Measurements from ENCODE around the gene PIP5K1B. TPM values are rescaled to one million over a fixed set of nuclear protein-coding genes. Genes with fewer than 3 reads are reported as not detected.

Gene PIP5K1B
- total and polyA plus RNA-seq, 2 of the 13 experiments (the other 11 are each of a cell fraction or from before 2014, with no cell fraction given): 15.8 to 17.5 TPM

DNA sequence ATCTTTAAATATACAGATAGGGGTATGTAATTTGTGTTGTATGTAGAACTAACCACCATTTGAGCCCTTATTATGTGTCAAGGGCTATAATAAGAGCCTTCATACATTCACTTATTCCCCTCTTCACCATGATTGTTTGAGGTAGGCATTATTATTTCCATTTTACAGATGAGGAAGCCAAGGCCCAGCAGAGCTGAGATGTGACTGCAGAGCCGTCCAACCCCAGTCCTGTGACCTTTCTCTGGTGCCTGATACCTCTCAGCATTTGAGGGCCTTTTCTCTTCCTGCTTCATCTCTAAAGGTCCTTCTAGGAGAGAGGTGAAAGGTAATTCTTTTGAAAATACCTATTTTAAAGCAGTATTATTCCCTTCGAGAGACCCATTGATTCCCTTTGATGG is 37.3 kb downstream of the PIP5K1B start:
- TF ChIP-seq ZNF629 (CRISPR knock-in tag; conservative IDR thresholded peaks at IDR 0.05) (0 out of 2 replicates have a peak, but pooled peaks have one; percentile 39), MIXL1 (CRISPR knock-in tag; IDR thresholded peaks at IDR 0.05) (no peak)
- TF ChIP-seq, protein P1, sequence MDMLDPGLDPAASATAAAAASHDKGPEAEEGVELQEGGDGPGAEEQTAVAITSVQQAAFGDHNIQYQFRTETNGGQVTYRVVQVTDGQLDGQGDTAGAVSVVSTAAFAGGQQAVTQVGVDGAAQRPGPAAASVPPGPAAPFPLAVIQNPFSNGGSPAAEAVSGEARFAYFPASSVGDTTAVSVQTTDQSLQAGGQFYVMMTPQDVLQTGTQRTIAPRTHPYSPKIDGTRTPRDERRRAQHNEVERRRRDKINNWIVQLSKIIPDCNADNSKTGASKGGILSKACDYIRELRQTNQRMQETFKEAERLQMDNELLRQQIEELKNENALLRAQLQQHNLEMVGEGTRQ (IDR thresholded peaks at IDR 0.05; ENCODE audit: low read depth, low read length): no peak
- TF ChIP-seq, protein P1 (CRISPR knock-in tag; IDR thresholded peaks at IDR 0.05; ENCODE audit: borderline replicate concordance): no peak
- TF ChIP-seq, protein P2, sequence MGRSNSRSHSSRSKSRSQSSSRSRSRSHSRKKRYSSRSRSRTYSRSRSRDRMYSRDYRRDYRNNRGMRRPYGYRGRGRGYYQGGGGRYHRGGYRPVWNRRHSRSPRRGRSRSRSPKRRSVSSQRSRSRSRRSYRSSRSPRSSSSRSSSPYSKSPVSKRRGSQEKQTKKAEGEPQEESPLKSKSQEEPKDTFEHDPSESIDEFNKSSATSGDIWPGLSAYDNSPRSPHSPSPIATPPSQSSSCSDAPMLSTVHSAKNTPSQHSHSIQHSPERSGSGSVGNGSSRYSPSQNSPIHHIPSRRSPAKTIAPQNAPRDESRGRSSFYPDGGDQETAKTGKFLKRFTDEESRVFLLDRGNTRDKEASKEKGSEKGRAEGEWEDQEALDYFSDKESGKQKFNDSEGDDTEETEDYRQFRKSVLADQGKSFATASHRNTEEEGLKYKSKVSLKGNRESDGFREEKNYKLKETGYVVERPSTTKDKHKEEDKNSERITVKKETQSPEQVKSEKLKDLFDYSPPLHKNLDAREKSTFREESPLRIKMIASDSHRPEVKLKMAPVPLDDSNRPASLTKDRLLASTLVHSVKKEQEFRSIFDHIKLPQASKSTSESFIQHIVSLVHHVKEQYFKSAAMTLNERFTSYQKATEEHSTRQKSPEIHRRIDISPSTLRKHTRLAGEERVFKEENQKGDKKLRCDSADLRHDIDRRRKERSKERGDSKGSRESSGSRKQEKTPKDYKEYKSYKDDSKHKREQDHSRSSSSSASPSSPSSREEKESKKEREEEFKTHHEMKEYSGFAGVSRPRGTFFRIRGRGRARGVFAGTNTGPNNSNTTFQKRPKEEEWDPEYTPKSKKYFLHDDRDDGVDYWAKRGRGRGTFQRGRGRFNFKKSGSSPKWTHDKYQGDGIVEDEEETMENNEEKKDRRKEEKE (IDR thresholded peaks at IDR 0.05): no peak
- no peaks in the 10 kb centered on the region for H3K9me3 ChIP-seq (ENCODE audit: low read length)
- H3K36me3 ChIP-seq (replicated peaks in 1 of 2; ENCODE audit: control insufficient read depth in 1 of 2, insufficient read depth in 2 of 2, low read length in 2 of 2): peaks cover 0 to 12% of the 10 kb centered on the region in 2 experiments; a peak in 3 of 5 replicates
- H3K27ac ChIP-seq (ENCODE audit: extremely low read length, insufficient read depth, low read length): no peak overlapping the region
- no peak for FAIRE-seq
- H3K4me1 ChIP-seq (ENCODE audit: insufficient read depth, low read length): peaks cover 64% of the 10 kb centered on the region
- CTCF ChIA-PET (ENCODE audit: low intra/inter-chr PET ratio, low total read pairs): no interaction called here
- BruUV-seq (replicated peaks): no TSS peak
- POLR2A ChIA-PET: no interaction called here
- no peak for ATAC-seq
- in situ Hi-C loops (cut with HindIII; ENCODE audit: extremely low pct_ligation_motif_present, low pct_unique_long_range_greater_than_20kb): no loop called here
- no peaks in the 10 kb centered on the region for H3K27me3 ChIP-seq (ENCODE audit: control insufficient read depth in 1 of 2, insufficient read depth in 2 of 2, low read length in 2 of 2)
- no peak for DNase-seq (ENCODE audit: low spot score)
- H4K20me1 ChIP-seq (ENCODE audit: insufficient read depth, low read length): no peaks in the 10 kb centered on the region
- intact Hi-C loops (cut with micrococcal nuclease; ENCODE audit: unreplicated experiment): no loop called here
- H2AFZ ChIP-seq (ENCODE audit: low read length): no peak overlapping the region
- no peak overlapping the region for H3K4me3 ChIP-seq (replicated peaks in 1 of 3; ENCODE audit: insufficient read depth in 1 of 3, low read depth in 2 of 3, low read length in 3 of 3)
- 100% methylated on average over 2 of the region's 2 CpGs for WGBS (ENCODE audit: low lambda C conversion rate)
- H3K79me2 ChIP-seq (ENCODE audit: insufficient read depth, low read length): peaks cover 38% of the 10 kb centered on the region
- H3K4me2 ChIP-seq (ENCODE audit: low read depth, low read length): no peak overlapping the region
- H3K9ac ChIP-seq (ENCODE audit: insufficient read depth, low read depth, low read length): no peak overlapping the region
